HG03064 (cell line): ENCODE results near the gene INMT.

ENCODE experiments used
- ATAC-seq: cut with Tn5 transposase; IDR thresholded peaks from one replicate; pipeline ENCODE4 v1.9.1; 2021; ENCODE audit warnings: low read depth; ENCODE audit not compliant: unreplicated experiment

INMT gene

GRCh38 chr7:30805931-30806330 lies 54.0 kb downstream of the INMT start:
- no peak for ATAC-seq
